NCI-H1105 treated with DMSO at 0.1 percent for 48 hours (cell line): ENCODE data around the gene NRXN3.
"Not testable (repeated sequence)": the region's sequence is repeated elsewhere in the genome, so short reads cannot be mapped to it uniquely, and the experiment has no call there.

Experiments used
- DNase-seq: peaks from one replicate; lab custom pipeline; 2025; lab: John Stamatoyannopoulos, UW

The NRXN3 gene

DNA sequence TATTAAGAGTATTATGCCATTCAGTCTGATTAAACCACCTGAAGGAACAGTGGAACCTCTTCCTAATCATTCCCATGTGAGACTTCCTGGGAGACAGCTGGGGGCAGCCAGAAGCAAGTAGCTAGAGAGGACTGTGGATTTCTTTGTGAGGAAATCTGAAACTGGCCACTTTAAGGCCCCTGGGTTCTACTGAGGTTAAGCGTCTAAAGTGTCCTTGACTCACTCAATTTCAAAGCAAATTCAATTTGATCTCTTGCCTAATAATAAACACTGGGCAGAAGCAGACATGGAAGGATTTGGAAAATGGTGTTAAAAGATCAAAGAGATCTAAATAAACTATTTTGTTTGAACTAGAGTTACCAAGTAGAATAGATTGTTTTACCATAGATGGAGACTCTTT, 909.9 kb downstream of the NRXN3 start:
- DNase-seq, result no peak

DNA sequence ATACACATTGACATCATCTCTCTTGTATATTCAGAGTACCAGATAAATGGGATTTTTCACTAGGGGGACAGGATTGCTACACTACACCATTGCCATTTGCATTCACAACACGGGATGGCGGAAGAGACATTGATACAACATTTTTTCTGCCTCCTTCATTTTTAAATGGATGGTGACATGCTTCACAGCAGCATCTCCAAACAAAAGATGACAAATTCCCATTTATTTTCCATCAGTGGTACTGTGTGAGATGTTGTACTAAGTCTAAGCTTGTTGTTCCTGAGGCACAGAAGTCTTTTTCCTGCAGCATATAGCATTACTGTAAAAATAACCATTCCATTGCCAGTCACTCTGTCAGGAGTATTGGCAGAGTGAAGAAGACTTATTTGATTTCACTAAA, 912.7 kb downstream of the NRXN3 start:
- DNase-seq, result no peak

DNA sequence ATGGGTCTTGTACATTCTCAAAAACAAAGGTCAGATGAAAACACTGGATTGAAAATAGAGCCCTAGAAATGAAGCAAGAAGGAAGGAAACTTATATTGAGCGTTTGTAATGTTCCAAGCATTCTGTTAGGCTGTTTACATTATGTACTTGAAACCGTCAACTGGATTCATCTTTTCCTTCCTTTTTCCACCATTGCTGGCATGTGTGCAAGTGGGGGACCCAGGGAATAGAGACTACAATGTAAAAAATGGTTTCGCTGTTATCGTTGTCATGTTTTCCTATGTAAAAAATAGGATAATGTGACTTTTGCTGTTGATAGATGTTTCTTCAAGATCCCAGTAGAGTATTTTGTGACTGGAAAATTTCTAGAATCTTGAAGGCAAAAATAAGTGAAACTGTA, 913.2 kb downstream of the NRXN3 start:
- DNase-seq, result no peak

DNA sequence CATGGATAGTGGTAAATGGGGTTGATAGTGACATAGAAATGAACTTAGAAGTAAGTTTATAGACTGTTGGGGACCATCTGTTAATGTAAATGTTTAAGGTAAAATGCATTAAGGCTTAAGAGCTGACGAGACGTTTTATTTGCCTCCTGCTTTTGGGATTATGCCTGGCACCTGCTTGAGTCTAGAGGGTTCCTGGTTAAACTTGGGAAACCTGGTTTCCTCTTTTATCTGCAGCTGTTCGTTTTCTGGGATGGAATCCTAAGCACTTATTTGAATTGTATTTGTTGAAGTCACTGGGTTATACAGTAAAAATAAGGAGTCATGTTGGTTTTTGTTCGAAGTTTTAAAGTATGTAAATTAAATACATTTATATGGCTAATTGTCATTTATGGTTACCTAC, 914.7 kb downstream of the NRXN3 start:
- no peak for DNase-seq

DNA sequence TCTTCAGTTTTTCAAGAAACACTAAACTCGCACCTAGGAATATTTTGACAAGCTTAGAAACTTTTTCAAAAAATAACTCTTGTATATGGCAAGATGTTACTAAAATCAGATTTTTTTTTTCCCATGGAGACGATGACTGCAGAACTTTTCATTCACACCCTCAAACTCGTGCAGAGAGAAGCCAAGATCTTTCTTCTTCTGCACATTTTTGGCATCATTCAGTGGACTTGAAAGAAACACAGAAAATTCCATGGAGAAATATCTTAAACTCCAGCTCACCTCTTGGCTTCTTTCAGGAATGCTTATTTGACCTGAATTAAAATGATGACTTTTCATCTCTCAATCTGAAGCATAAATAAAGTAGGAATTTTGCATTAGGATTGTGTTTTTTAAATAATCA, 919.4 kb downstream of the NRXN3 start:
- no peak for DNase-seq

DNA sequence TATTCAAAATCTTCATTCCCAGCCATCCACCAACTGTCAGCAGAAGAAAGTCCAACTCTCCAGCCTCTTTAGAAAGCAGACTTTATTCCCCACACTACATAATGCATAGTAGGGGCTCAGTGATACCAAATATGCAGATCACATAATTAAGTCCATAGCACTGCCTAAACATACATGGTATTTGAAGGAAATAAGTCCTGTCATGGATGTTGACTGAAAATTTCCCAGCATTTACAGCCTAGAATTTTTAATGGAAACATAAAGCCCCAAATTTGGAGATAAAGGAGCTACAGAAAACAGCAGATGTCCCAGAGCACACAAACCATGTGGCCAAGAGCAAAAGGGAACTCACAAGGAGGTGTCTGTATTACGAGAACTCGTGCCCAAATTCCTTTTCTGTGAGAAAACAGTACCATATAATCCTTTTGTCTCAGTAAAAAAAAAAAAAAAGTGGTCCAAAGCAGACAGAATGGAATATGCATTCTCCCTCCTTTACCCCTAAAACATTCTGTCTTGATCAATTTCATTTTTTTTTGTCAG, 920.5 kb downstream of the NRXN3 start:
- no peak for DNase-seq

DNA sequence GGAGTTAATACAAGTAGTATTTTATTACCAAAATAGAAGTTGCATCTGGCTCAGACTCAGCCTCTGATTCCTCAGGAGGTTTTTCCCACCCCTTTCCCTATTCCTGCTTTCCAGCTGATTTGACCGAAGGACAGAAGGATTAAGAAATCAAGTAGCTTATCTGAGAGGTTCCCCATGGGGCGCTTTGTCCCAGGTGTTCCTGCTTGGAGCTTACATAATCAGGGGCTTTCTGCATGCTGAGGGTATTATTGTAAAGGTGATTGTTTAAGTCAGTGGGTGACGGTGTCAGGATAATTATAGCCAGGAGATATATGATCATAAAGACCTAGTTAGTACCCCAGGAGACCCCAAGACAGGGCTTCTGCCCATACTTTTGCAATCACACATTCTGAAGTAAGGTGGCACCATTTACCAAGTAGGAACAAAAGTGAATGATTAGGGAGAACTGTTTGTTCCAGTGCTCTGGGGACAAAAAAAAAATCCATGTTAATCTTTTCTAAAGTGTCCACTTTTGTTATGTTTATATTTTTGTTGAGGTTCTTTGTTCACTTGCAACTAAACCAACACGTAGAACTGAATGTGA, 921.3 kb downstream of the NRXN3 start:
- DNase-seq, result no peak

DNA sequence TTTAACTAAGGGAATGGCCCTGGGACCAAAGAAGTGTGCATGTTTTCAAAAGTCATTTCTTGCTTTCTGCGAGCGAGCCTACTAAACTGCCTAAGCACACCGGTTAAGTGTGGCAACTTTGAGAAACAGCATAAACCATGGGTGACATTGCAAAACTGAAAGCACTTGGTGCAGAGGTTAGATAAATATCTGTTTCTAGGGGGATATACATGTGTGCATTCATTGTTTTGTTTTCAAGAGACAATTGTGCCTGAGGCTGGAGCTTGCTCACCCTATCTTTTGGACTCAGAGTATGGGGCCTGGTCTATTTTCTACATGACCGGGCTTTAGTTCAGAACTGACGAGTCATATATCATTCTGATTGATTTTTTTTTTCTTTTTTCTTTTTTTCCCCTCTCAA, 923.4 kb downstream of the NRXN3 start:
- DNase-seq, result no peak

- DNase-seq, result no peak
Measured at GRCh38 chr14:79094951-79095350, 924.8 kb downstream of the NRXN3 start.

GRCh38 chr14:79096811-79097210, 926.6 kb downstream of the NRXN3 start:
- no peak for DNase-seq

- no peak for DNase-seq
Measured at GRCh38 chr14:79098324-79098723, 928.2 kb downstream of the NRXN3 start.

- no peak for DNase-seq
Measured at GRCh38 chr14:79100578-79100977, 930.4 kb downstream of the NRXN3 start.

- DNase-seq, result no peak
Measured at GRCh38 chr14:79101388-79101787, 931.2 kb downstream of the NRXN3 start.

DNA sequence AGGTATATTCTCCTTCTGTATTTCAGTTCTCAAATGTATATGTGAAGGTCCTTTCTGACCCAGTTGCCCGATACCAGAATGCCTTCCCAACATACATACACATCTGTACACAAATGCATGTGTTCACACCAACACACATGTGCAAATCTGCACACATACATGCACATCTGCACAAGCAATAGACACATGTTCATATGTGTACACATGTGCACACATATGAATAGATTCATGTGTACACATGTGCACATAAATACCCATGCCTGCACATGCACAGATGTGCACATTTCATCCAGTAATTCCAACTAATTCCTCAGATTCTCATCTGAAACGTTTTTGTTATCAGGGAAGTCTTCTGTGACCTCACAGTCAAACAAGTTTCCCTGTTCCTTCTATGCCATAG, 933.6 kb downstream of the NRXN3 start:
- no peak for DNase-seq

DNA sequence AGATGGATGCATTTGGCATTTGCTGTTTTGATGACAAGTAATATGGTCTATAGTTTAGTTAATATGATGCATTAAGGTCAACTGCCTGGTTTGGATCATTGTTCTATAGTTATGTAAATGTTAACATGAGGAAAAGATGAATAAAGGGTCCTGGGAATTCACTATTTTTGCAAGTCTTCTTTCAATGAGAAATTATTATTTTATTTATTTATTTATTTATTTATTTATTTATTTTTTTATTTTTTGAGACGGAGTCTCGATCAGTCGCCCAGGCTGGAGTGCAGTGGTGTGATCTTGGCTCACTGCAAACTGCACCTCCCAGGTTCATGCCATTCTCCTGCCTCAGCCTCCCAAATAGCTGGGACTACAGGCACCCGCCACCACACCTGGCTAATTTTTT, 940.4 kb downstream of the NRXN3 start:
- not testable (repeated sequence) for DNase-seq

GRCh38 chr14:79111987-79112501, 941.9 kb downstream of the NRXN3 start:
- no peak for DNase-seq

DNA sequence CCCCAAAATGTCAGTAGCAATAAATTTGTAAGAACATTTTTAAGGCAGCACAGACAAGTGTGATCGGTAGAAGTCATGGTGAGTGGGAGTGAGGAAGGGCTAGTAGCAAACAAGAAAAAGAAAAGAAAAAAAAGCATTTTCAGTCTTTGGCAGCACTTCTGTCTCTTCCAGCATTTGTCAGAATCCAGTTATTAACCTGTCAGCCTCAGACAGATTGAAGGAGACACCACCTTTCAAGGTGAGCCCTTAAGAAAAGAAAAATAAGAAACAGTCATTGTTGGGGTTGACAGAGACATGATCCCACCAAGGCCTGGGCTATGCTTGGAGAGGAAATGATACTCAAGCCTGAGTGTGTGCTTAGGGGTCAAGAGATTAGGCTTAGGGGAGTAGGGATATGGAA, 947.4 kb downstream of the NRXN3 start:
- DNase-seq, result no peak

DNA sequence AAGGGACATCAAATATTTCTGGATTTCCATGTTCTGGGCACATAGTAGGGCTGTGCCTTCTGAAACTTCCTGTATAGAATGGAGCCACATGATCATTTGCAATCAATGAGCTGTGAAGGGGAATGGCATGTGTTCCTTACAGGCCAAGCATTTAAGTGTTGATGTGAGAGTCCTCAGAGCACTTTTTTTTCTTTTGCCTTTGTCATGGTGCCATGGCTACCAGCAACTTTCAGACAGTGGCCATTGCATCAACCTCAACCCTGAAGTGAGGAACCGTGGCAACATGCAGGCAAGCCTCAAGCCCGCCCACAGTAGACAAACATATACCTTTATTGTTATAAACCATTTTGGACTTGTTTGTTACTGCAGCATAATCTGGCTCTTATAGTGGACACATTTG, 948.1 kb downstream of the NRXN3 start:
- DNase-seq, result no peak

- DNase-seq, result no peak
Measured at GRCh38 chr14:79134361-79134760, 964.2 kb downstream of the NRXN3 start.

DNA sequence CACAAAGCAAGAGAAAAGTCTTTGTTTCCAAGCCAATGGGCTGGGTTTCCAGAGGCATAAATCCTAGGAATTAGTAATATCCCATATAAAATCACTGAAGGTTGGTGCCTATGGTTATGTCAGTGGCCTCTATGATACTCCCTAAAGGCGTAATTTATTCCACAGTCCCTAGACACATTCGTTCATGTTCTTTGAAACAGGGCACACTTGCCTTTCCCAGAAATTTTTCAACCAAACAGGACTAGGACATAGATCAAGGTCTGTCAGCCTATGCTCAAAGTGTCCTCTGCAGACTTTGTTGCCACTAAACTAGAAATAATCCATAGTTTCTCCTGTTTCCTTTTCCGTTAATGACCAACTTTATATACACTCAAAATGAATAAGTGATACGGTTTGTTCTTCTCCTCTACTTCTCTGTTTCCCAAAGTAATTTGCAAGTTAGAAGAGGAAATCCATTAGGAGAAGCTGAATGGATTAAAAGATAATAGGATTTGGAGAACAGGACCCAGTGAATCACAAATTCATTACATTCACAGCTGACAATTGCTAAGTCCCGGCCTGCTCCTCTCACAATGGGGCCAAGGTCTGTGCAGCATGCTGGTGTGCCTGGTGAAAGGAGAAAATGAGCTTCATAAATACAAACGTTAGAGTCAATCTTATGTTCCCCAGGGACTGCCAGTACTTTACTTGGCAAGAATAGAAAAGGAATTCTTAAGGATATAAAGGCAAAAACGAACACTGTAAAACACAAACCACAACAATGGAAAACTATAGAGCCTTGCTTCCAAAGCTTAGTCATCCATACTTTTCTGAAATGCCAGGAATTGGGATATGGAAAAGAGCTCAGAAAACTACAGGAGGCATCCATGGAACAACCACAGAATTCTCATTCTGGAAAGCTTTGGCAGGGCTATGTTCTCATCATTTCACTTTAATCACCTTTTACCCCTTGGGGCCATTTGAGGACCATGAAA, 966.2 kb downstream of the NRXN3 start:
- no peak for DNase-seq

- no peak for DNase-seq
Measured at GRCh38 chr14:79137045-79137430, 966.9 kb downstream of the NRXN3 start.

GRCh38 chr14:79137836-79138235, 967.7 kb downstream of the NRXN3 start:
- DNase-seq, result no peak

DNA sequence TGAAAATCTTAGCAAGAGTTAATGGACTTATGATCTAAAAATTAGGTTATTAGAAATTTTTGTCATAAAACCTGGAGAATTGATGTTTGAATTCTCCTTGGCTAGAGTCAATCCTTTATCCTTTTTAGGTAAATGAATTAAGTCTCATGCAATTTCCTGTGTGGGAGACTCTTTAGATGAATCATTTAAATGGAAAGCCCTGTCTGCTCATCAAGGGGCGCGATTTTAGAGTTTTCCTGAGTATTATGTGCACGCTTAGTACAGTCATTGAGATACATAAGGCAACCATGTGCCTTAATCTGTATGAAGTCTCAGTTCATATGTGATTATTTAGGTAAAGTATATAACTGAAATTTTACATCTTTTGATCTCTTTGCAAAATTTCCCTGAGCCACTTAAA, 974.7 kb downstream of the NRXN3 start:
- no peak for DNase-seq
